NCI-H2227 treated with DMSO at 0.1 percent for 48 hours (cell line): Measurements from ENCODE around the gene DNASE1.

ENCODE experiments used
- DNase-seq: peaks from one replicate; lab custom pipeline; 2025; lab: John Stamatoyannopoulos, UW

The DNASE1 gene

GRCh38 chr16:3696425-3697218 lies 42.1 kb downstream of the DNASE1 start:
- no peak for DNase-seq

DNA sequence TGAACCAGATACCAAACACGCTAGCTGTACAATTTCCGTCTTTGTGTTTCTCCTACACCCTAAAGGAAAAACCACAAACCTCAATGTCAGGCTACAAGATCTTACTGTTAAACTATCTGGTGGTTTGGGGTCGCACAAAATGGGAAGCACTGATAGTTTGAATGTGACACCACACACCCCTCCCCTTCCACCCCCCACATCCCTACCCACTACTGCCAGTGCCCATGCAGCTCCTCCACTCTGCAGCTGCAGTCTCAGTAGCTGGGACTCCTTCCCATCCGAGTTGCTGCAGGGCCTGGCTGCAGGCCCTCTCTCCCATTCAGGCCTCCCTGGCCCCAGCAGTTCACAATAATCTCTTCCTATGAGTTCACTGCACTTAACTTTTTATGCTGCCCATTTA lies 44.5 kb downstream of the DNASE1 start:
- DNase-seq: no peak

DNA sequence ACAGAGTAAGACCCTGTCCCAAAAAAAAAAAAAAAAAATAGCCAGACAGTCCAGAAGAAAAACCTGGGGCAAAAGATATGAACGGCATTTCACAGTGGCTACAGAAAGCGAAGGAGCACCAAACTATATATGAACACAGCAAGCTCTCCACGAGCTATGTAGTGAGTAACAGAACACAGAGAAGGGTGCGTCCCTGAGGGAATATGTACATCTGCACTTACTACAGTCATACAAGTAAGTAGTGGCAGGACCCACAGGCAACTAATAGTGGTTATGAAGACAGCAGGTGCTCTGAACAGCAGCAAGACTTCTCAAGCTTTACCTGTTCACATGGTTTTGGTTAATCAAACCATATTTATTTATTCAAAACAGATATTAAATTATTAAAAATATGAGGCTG lies 47.0 kb downstream of the DNASE1 start:
- no peak for DNase-seq

- no peak for DNase-seq
Observed at GRCh38 chr16:3702082-3702481, 47.6 kb downstream of the DNASE1 start.

GRCh38 chr16:3706253-3707012 lies 51.9 kb downstream of the DNASE1 start:
- DNase-seq: no peak
